Measurements from ENCODE around the gene PALLD. TPM values are rescaled to one million over a fixed set of nuclear protein-coding genes. Genes with fewer than 3 reads are reported as not detected.

Gene PALLD
- total RNA-seq, 2 donors from 2014 or later = 649 to 791 TPM

- intact Hi-C loops (cut with DNase I) = loop anchor here in 1 of 2 donors (10.0 kb wide), 1 partner anchor 485 kb away; no protein-coding TSS in a partner anchor
- no peak for DNase-seq (ENCODE audit: low spot score)
These were observed 22.7 kb downstream of the PALLD start for GRCh38 chr4:168519576-168519975.

GRCh38 chr4:168521721-168522120 lies 24.9 kb downstream of the PALLD start:
- DNase-seq (ENCODE audit: low spot score) = no peak
- intact Hi-C loops (cut with DNase I) = no loop called here

DNA sequence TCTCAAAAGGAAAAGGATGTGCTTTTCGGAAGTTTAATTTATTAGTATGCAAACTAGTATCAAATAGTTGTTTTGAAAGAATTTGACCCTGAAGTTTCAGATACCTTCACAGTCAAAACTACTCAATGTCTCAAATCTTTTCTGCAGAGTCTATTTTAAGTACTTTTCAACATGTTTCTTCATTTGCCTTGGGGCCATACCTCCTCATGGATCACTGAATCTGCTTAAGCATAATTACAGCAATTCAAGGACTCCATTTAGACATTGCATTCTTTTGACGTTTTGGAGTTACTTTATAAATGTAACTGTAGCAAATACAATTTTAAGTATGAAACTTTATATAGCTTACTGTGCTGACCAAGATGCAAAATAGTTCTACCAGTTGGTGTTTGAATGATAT lies 25.5 kb downstream of the PALLD start:
- DNase-seq (ENCODE audit: low spot score) = no peak
- intact Hi-C loops (cut with DNase I) = no loop called here

GRCh38 chr4:168522829-168523489 lies 26.1 kb downstream of the PALLD start:
- intact Hi-C loops (cut with DNase I) = no loop called here
- DNase-seq (ENCODE audit: low spot score) = no peak

DNA sequence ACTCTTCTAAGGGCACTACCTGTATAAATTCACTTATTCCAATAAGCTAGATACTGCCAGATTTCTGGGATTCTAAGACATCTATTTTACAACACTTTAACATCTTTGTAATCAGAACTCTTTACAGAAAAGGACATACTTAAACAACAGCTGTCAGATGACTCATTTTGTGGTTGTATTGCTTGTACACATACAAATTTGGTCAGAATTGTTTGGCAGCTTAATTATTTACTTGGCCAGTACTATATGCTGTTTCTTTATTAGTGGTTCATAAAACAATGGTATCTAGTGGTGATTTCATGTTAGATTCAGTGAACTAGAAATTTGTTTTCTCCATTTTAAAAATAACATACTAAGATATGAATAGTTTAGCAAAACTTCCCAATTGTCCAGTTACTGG lies 27.2 kb downstream of the PALLD start:
- intact Hi-C loops (cut with DNase I) = no loop called here
- DNase-seq (ENCODE audit: low spot score) = no peak

DNA sequence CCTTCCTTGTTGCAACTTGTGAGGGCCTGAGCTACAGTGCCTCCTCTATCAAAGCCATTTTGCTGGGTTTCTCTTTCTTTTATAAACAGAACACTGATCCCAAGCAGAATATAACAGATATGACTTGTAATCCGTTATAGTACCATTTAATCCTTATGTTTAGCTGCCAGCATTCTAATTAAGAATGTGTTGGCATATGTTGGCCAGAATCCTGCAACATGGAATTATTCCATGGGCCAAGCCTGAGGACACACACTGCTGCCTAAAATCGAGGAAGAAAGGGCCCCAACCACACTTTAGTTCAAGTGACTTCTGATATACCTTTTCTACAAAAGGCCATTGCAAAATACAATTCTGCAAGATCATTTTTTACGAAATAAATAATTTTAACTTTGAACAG lies 28.0 kb downstream of the PALLD start:
- DNase-seq (ENCODE audit: low spot score) = no peak
- intact Hi-C loops (cut with DNase I) = no loop called here

- intact Hi-C loops (cut with DNase I) = no loop called here
- DNase-seq (ENCODE audit: low spot score) = no peak
These were observed 30.7 kb downstream of the PALLD start for GRCh38 chr4:168527560-168527959.

DNA sequence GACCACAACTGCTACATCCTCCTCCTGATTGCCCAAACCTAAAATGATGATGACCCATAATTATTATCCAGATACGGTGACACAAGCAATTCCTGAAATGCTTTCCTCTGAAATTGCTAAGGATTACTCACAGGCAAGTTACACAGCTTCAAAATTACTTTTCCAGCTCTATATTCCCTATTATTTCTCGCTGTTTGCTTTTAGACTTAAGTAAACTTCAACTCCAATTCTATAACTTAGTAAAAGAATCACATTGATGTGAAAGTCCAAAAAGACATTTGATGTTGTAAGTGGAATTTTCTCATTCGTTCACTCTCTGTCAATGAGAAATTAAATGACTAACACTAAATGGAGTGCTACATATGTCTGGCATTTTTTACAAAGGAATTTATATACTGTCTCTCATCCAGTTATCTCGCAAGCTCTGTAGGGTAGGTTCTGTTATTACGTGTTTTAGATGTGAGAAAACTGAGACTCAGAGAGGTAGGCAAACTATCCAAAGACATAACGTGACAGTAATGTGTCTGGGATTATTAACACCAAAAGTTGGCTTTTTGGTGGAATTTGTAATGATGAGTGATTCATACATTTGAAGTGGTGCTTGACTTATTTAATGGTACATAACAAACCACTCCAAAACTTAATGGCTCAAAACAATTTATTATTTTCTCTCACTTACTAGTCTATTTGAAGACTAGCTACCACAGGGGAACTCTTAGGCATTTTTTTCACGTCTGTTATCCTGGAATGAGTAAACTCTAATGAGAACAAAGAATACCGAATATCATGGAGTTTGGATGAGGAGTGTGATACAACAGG lies 31.5 kb downstream of the PALLD start:
- DNase-seq (ENCODE audit: low spot score) = no peak
- intact Hi-C loops (cut with DNase I) = no loop called here

DNA sequence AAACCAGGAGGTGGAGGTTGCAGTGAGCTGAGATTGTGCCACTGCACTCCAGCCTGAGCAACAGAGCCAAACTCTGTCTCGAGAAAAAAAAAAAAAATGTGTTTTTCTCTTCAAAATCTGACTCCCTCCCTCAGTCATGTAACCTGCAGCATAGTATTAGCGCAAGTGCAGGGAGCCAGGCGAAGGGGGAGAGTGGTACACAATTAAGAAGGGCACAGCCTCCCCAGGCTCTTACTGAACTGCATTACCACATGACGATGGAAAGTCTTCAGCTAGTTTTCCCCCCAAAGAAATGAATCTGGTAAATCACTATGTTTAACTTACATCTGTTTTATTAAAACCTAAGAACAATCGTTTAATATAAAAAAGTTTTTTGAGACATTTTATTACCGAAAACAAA lies 32.4 kb downstream of the PALLD start:
- intact Hi-C loops (cut with DNase I) = no loop called here
- no peak for DNase-seq (ENCODE audit: low spot score)

DNA sequence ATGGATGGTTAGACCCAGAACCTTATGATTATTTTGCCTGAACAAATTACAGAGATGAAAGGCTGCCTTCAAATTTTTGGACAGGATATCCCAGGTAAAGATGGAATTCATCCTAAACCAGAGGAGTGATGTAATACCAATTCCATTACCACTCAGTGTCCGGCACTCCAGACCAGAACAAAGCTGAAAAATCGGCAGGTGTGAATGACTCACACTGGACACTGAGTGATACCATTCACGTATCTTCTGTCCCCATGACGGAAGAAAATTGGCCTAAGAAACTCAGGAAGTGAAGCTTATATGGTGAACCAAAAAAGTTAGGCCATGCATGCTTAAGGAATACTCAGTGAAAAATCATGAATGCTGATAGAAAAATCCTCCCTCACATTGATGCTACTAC lies 34.5 kb downstream of the PALLD start:
- intact Hi-C loops (cut with DNase I) = no loop called here
- DNase-seq (ENCODE audit: low spot score) = no peak

GRCh38 chr4:168534535-168534934 lies 37.7 kb downstream of the PALLD start:
- intact Hi-C loops (cut with DNase I) = no loop called here
- no peak for DNase-seq (ENCODE audit: low spot score)

GRCh38 chr4:168535689-168536088 lies 38.8 kb downstream of the PALLD start:
- intact Hi-C loops (cut with DNase I) = no loop called here
- no peak for DNase-seq (ENCODE audit: low spot score)

DNA sequence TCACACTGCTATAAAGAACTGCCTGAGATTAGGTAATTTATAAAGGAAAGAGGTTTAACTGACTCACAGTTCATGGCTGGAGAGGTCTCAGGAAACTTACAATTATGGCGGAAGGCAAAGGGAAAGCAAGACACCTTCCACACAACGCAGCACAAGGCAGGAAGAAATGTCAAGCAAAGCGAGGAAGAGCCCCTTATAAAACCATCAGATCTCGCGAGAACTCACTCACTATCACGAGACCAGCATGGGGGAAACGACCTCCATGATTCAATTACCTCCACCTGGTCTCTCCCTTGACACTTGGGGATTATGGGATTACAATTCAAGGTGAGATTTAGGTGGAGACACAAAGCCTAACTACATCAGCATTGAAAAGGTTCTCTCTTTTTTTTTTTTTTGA lies 39.6 kb downstream of the PALLD start:
- DNase-seq (ENCODE audit: low spot score) = no peak
- intact Hi-C loops (cut with DNase I) = no loop called here

DNA sequence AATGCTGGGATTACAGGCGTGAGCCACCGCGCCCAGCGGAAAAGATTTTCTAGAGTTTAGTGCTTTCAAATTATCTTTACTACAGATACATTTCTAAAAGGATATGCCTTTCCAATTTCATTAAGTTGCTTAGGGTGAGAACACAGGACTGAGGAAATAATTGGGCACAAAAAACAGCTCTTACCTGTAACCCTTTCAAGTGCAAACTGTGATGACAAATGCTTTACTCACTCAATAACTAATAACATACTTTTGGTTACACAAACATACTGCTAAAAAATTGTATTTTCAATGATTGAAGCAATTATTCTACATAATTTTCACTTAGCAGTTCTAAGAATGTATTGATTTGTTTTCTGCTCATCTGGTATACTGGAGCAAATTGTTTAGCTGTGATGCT lies 40.2 kb downstream of the PALLD start:
- no peak for DNase-seq (ENCODE audit: low spot score)
- intact Hi-C loops (cut with DNase I) = no loop called here

- no peak for DNase-seq (ENCODE audit: low spot score)
- intact Hi-C loops (cut with DNase I) = no loop called here
These were observed 40.7 kb downstream of the PALLD start for GRCh38 chr4:168537571-168537970.

DNA sequence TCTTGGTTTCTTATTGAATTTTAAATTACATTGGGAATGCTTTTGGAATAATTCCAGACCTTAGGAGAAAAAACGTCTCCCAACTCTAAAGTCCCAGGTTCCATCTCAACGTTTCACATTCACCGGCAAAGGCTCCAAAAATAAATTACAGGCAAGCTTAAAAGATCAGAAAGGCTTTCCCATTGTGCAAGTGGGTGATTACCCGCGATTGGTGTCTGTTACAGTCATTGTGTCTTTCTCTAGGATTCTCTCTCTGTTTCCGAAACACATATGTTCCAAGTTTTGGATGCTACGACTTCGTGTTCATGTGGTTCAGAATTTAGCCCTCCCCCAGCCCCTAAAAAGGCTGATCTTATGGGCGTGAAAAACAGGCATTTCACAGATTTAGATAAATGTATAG lies 41.8 kb downstream of the PALLD start:
- DNase-seq (ENCODE audit: low spot score) = no peak
- intact Hi-C loops (cut with DNase I) = no loop called here

DNA sequence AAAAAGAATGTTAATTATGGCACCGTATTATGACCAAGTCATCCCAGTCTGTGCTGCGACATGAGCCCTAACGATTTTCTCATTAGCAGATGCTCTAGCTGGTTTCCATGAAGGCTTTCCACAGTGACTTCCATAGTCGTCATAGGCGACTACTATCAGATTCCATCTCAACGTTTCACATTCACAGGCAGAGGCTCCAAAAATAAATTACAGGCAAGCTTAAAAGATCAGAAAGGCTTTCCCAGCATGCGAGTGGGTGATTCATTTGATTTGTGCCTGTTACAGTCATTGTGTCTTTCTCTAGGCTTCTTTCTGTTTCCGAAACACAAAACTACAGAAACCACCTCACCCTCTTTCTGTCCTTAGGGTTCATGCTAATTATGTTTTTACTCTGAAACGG lies 43.2 kb downstream of the PALLD start:
- no peak for DNase-seq (ENCODE audit: low spot score)
- intact Hi-C loops (cut with DNase I) = no loop called here

DNA sequence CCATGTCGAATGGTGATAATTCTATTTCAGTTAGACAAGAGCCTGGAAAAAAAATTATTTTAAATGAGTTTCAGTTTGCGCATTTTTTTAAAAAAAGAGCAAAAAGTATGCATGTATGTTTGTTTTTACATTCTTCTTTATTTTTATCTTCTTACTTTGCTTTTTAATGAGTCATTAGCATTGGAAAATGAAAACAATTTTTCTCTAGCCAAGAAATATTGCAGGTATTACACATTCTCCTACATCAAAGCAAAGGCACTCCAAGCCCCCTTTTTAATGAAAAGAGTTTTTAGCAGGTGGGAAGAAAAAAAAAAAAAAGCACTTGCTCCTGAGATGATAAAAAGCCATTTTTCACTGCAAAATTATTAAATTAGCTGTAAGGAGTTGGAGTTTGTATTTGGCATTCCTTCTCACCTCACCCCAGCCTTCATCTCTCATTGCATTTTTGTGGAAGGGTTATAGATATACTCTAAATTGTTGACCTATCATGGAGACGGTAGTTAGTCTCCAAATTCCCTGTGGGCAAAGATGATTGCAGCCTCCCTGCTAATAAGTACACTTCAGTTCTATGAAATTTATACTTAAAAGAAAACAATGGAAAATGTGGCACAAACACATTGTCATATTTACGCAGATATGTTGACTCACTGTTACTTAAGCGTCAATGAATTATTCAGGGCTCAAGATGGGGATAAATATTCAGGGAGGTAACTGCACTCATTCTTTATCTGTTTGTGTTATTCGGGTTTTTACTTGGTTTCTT lies 43.8 kb downstream of the PALLD start:
- intact Hi-C loops (cut with DNase I) = no loop called here

DNA sequence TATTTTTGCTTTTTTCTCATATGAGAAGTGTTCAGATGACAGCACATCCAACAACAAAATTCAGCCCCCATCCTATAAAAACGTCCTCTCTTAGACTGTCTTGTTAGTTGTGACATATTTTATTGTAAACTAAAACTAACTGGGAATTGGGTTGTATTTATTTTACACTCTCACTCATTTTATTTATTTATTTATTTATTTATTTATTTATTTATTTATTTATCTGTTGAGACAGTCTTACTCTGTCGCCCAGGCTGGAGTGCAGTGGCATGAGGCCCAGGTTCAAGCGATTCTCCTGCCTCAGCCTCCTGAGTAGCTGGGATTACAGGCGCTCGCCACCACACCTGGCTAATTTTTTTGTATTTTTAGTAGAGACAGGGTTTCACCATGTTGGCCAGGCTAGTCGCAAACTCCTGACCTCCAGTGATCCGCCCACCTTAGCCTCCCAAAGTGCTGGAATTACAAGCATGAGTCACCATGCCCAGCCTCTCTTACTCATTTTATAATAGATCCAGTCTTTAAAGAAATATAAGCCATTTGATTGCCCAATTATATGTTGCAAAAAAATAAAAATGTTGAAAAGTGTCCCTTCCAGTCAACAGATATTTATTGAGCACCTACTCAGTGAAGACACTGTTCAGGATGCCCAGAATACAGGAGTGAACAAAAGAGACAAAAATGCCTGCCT lies 44.6 kb downstream of the PALLD start:
- intact Hi-C loops (cut with DNase I) = no loop called here
- no peak for DNase-seq (ENCODE audit: low spot score)

More for the DNA sequence above, 43.8 kb downstream of the PALLD start:
- no peak for DNase-seq (ENCODE audit: low spot score)

DNA sequence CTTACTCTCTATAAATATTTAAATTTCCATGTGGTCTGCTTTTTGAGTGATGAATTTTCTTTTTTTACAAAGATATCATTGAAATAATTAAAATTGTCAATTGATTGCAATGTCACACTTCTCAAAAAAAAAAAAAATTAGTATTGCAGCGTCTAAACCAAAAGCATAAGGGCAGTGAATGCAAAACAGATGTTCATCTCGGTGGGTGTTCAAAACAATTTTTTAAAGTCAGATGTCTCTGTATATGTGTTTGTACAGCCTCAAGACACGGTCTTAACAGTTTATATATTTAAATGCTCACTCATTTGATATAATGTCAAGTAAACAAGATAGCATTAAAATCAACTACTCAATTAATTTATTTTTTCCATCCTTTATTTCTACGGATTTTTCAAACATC lies 52.3 kb downstream of the PALLD start:
- no peak for DNase-seq (ENCODE audit: low spot score)
- intact Hi-C loops (cut with DNase I) = no loop called here

All from posterior vena cava (tissue), 2 donors.